Progenitor cell of endocrine pancreas (in vitro differentiated cells): ENCODE data around the gene SLC35F2. TPM values are rescaled to one million over a fixed set of nuclear protein-coding genes. Genes with fewer than 3 reads are reported as not detected.
"Not testable (repeated sequence)": the region's sequence is repeated elsewhere in the genome, so short reads cannot be mapped to it uniquely, and the experiment has no call there.

ENCODE experiments used
- DNase-seq: peaks from one replicate; pipeline ENCODE4 v3.0.0; 2021; ENCODE audit warnings: low spot score; ENCODE audit not compliant: unreplicated experiment
- H3K27ac Mint-ChIP-seq: 2 replicates; pipeline ENCODE4 v1.8.0; 2021; ENCODE audit warnings: mild to moderate bottlenecking, moderate library complexity, mixed read lengths
- H3K27me3 Mint-ChIP-seq: 2 replicates; pipeline ENCODE4 v1.8.0; 2021; ENCODE audit warnings: mixed read lengths
- H3K36me3 Mint-ChIP-seq: 2 replicates; pipeline ENCODE4 v1.8.0; 2022; ENCODE audit warnings: mixed read lengths; ENCODE audit not compliant: insufficient read depth
- H3K4me1 Mint-ChIP-seq: 2 replicates; pipeline ENCODE4 v1.8.0; 2021; ENCODE audit warnings: low read depth, mixed read lengths
- H3K4me3 Mint-ChIP-seq: 2 replicates; pipeline ENCODE4 v1.8.0; 2021; ENCODE audit warnings: low read depth, mild to moderate bottlenecking, moderate library complexity, mixed read lengths
- H3K9me3 Mint-ChIP-seq: 2 replicates; pipeline ENCODE4 v1.8.0; 2021; ENCODE audit warnings: low read depth, mixed read lengths
- total RNA-seq: library from RNA; stranded (reverse); gene quantifications from 2 replicates; pipeline ENCODE4 v1.2.1, GENCODE V29; 2021
- TF ChIP-seq, protein P1 (sequence below): fragments of 200-600 bp; sonication (generic); IDR thresholded peaks from one replicate; pipeline ENCODE4 v1.5.0; 2021; ENCODE audit warnings: antibody characterized with exemption, mild to moderate bottlenecking; ENCODE audit not compliant: unreplicated experiment

The SLC35F2 gene
- total RNA-seq, 1 donor from 2014 or later, result 17.5 TPM

GRCh38 chr11:107876141-107876540 is 17.6 kb upstream of the SLC35F2 start:
- Mint-ChIP-seq H3K36me3 (no peaks in the 10 kb centered on the region), H3K4me1 (no peaks in the 10 kb centered on the region), H3K27ac (no peak overlapping the region), H3K27me3 (no peaks in the 10 kb centered on the region), H3K9me3 (peaks cover 5% of the 10 kb centered on the region), H3K4me3 (no peak overlapping the region)
- DNase-seq, result no peak
- TF ChIP-seq, protein P1, sequence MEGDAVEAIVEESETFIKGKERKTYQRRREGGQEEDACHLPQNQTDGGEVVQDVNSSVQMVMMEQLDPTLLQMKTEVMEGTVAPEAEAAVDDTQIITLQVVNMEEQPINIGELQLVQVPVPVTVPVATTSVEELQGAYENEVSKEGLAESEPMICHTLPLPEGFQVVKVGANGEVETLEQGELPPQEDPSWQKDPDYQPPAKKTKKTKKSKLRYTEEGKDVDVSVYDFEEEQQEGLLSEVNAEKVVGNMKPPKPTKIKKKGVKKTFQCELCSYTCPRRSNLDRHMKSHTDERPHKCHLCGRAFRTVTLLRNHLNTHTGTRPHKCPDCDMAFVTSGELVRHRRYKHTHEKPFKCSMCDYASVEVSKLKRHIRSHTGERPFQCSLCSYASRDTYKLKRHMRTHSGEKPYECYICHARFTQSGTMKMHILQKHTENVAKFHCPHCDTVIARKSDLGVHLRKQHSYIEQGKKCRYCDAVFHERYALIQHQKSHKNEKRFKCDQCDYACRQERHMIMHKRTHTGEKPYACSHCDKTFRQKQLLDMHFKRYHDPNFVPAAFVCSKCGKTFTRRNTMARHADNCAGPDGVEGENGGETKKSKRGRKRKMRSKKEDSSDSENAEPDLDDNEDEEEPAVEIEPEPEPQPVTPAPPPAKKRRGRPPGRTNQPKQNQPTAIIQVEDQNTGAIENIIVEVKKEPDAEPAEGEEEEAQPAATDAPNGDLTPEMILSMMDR, result no peak

DNA sequence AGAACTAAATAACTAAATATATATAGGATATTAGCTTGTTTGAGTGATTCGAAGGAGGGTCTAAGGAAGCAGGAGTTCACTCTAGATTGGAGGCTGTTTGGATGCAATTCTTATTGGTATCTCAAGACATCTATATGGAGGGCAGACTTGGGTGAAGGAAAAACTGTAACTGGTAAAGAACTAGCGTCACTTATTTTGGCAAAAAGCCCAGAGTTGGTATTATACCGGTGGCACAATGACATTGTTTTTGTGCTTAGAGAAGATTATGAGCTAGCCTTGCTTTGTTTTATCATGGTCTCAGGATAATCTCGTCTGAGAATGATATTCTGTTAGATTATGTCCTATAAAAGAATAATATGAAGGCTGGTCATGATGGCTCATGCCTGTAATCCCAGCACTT is 6.0 kb upstream of the SLC35F2 start:
- no peaks in the 10 kb centered on the region for H3K9me3 Mint-ChIP-seq
- H3K27me3 Mint-ChIP-seq, result peaks cover 6% of the 10 kb centered on the region
- no peak for DNase-seq
- H3K36me3 Mint-ChIP-seq, result no peaks in the 10 kb centered on the region
- TF ChIP-seq, protein P1, result no peak
- peaks cover 1% of the 10 kb centered on the region for H3K4me1 Mint-ChIP-seq
- H3K27ac Mint-ChIP-seq, result no peak overlapping the region
- no peak overlapping the region for H3K4me3 Mint-ChIP-seq

DNA sequence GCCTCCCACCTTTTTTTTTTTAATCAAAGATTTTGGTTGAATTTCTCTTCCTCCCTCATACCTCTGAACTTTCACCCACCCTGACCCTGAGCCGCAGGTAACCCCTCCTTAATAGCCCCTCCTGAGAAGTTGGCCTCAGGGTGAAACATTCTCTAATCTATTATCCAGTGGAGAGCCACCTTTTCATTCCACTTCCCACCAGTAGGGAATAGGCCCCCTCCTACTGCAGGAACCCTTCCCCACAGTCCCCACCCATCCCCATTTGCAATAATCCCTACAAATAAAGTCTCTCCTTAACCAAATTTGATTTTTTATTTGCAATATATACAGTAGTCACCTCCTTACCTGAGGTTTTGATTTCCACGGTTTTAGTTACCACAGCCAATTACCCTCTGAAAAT is 2.1 kb upstream of the SLC35F2 start:
- Mint-ChIP-seq H3K4me3 (peak overlapping the region; percentile 47), H3K27ac (no peak overlapping the region), H3K36me3 (peaks cover 2% of the 10 kb centered on the region)

GRCh38 chr11:107860240-107860620 is 1.6 kb upstream of the SLC35F2 start:
- Mint-ChIP-seq H3K27me3 (peaks cover 13% of the 10 kb centered on the region), H3K4me3 (peak overlapping the region; percentile 94)
- H3K4me1 Mint-ChIP-seq, DNase-seq, H3K36me3 Mint-ChIP-seq, H3K9me3 Mint-ChIP-seq, H3K27ac Mint-ChIP-seq: not testable (repeated sequence)

More for the DNA sequence above, 2.1 kb upstream of the SLC35F2 start:
- peaks cover 13% of the 10 kb centered on the region for H3K27me3 Mint-ChIP-seq
- peaks cover 6% of the 10 kb centered on the region for H3K4me1 Mint-ChIP-seq
- H3K9me3 Mint-ChIP-seq, result no peaks in the 10 kb centered on the region
- TF ChIP-seq, protein P1, result peak; percentile 14
- DNase-seq, result no peak

DNA sequence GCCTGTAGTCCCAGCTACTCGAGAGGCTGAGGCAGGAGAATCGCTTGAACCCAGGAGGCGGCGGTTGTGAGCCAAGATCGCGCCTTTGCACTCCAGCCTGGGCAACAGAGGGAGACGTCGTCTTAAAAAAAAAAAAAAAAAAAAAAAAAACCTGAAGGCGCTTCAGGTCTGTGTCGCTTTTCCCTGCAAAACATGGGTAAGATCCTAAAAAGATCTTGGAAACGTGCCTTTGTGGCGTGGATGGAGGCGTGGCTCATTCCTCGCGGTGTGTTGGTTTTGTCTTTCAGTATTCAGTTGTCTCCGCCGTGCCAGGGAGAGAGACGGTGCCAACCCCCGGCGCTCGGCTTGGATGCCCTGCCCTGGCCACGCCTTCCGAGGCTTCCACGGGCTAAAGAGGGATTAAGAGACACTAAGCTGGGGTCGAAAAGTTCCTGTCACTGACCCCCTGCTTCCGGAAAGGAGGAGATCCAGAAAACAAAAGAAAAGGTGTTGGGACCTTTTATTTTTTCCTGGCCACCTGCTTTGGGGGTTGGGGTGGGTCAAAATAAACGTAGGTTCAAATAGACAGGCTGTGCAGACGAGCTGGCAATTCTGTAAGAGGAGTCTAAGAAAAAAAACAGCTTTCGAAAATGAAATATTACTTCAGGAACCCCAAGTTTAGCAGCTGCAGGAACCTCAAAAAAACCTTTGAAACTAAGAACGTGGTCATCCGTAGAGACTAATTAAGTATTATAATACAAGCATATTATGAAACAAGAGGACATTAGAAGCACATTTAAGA is 1.1 kb upstream of the SLC35F2 start:
- H3K36me3 Mint-ChIP-seq, result peaks cover 2% of the 10 kb centered on the region
- peaks cover 13% of the 10 kb centered on the region for H3K27me3 Mint-ChIP-seq
- DNase-seq, result no peak
- TF ChIP-seq, protein P1, result no peak
- H3K4me3 Mint-ChIP-seq, result peak overlapping the region; percentile 94
- peak overlapping the region; percentile 95 for H3K27ac Mint-ChIP-seq
- no peaks in the 10 kb centered on the region for H3K9me3 Mint-ChIP-seq
- peaks cover 6% of the 10 kb centered on the region for H3K4me1 Mint-ChIP-seq

GRCh38 chr11:107857550-107858216 is 904 bp downstream of the SLC35F2 start:
- Mint-ChIP-seq H3K36me3 (peaks cover 2% of the 10 kb centered on the region), H3K4me3 (peak overlapping the region; percentile 94)

More at GRCh38 chr11:107857550-107858216, 904 bp downstream of the SLC35F2 start:
- DNase-seq, result no peak
- no peaks in the 10 kb centered on the region for H3K9me3 Mint-ChIP-seq
- TF ChIP-seq, protein P1, result no peak
- peaks cover 10% of the 10 kb centered on the region for H3K27me3 Mint-ChIP-seq
- peak overlapping the region; percentile 95 for H3K27ac Mint-ChIP-seq
- H3K4me1 Mint-ChIP-seq, result peaks cover 6% of the 10 kb centered on the region
